Measurements from ENCODE around the gene SMIM44. TPM values are rescaled to one million over a fixed set of nuclear protein-coding genes. Genes with fewer than 3 reads are reported as not detected.

Gene SMIM44
- total RNA-seq, 1 donor from 2014 or later: not detected

DNA sequence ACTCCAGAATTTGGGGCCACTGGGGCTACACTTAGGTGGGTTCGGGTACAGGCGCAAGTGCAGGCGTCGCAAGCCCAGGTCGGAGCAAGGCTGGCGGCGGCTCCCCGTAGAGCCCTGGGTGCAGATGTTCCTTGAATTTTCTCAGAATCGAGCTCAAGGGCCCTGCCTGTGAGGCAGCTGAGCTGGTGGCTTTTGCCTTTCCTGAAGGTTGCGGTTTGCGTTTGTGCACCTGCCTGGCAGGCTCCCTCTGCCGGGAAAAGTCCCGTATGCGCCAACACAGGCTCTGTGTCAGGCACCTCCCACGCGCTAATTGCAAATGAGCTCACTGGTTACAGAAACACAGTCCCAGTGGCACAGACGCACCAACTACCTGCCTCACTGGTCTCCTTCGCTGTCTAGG is 11.3 kb upstream of the SMIM44 start:
- no peak overlapping the region for H3K27ac Mint-ChIP-seq (ENCODE audit: unreplicated experiment)

DNA sequence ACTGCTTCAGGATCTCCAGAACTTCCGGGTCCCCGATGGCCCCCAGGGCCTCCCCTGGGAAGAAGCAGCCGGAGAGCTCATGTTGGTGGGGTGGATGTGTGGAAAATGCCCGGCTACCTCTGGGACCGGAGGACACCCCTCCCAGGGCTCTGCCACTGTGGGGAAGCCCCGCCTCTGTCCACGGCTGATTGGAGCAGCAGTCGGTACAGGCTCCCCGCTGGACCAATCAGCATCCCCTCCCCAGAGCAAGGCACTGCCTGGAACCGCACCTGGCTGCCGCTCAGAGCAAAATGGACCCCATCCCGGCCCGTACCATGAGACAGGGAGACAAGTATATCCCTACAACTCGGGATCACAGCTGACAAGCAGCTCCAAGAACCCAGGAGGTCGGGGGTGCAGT is 10.8 kb upstream of the SMIM44 start:
- Mint-ChIP-seq H3K27me3 (ENCODE audit: unreplicated experiment) (no peaks in the 10 kb centered on the region), H3K27ac (ENCODE audit: unreplicated experiment) (no peak overlapping the region), H3K36me3 (ENCODE audit: unreplicated experiment) (no peaks in the 10 kb centered on the region), H3K9me3 (ENCODE audit: unreplicated experiment) (no peaks in the 10 kb centered on the region), H3K4me1 (ENCODE audit: low read depth, unreplicated experiment) (no peaks in the 10 kb centered on the region), H3K4me3 (ENCODE audit: unreplicated experiment) (no peak overlapping the region)
- peak; percentile 59 for DNase-seq
- TF ChIP-seq, protein P1, sequence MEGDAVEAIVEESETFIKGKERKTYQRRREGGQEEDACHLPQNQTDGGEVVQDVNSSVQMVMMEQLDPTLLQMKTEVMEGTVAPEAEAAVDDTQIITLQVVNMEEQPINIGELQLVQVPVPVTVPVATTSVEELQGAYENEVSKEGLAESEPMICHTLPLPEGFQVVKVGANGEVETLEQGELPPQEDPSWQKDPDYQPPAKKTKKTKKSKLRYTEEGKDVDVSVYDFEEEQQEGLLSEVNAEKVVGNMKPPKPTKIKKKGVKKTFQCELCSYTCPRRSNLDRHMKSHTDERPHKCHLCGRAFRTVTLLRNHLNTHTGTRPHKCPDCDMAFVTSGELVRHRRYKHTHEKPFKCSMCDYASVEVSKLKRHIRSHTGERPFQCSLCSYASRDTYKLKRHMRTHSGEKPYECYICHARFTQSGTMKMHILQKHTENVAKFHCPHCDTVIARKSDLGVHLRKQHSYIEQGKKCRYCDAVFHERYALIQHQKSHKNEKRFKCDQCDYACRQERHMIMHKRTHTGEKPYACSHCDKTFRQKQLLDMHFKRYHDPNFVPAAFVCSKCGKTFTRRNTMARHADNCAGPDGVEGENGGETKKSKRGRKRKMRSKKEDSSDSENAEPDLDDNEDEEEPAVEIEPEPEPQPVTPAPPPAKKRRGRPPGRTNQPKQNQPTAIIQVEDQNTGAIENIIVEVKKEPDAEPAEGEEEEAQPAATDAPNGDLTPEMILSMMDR (IDR thresholded peaks at IDR 0.05; ENCODE audit: partially characterized antibody, unreplicated experiment): no peak

More for the DNA sequence above, 11.3 kb upstream of the SMIM44 start:
- no peaks in the 10 kb centered on the region for H3K9me3 Mint-ChIP-seq (ENCODE audit: unreplicated experiment)
- H3K27me3 Mint-ChIP-seq (ENCODE audit: unreplicated experiment): no peaks in the 10 kb centered on the region
- no peak for DNase-seq
- H3K36me3 Mint-ChIP-seq (ENCODE audit: unreplicated experiment): no peaks in the 10 kb centered on the region
- no peak overlapping the region for H3K4me3 Mint-ChIP-seq (ENCODE audit: unreplicated experiment)
- TF ChIP-seq, protein P1 (IDR thresholded peaks at IDR 0.05; ENCODE audit: partially characterized antibody, unreplicated experiment): no peak
- no peaks in the 10 kb centered on the region for H3K4me1 Mint-ChIP-seq (ENCODE audit: low read depth, unreplicated experiment)

DNA sequence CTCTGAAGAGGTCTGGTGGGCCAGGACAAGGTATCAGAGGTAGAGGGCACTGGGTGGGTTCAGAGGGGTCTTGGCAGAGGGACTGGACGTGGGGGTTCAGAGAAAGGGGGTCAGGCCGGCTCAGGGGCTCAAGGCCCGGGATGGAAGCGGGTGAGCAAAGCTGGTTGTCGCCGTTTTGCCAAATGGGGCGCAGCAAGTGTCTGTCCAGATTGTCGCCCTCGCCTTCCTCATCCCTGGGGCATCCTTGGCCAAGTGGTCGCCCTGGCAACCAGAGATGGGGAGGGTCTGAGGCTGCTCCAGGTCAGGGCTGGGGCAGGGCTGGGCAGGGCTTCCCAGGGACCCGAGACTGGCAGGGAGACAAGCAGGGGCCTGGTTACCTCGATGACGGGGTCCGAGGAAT is 10.4 kb upstream of the SMIM44 start:
- DNase-seq: no peak
- H3K27ac Mint-ChIP-seq (ENCODE audit: unreplicated experiment): no peak overlapping the region
- H3K9me3 Mint-ChIP-seq (ENCODE audit: unreplicated experiment): no peaks in the 10 kb centered on the region

GRCh38 chr19:3492919-3493318 is 9.7 kb upstream of the SMIM44 start:
- TF ChIP-seq, protein P1 (IDR thresholded peaks at IDR 0.05; ENCODE audit: partially characterized antibody, unreplicated experiment): no peak
- H3K4me1 Mint-ChIP-seq (ENCODE audit: low read depth, unreplicated experiment): no peaks in the 10 kb centered on the region
- H3K9me3 Mint-ChIP-seq (ENCODE audit: unreplicated experiment): no peaks in the 10 kb centered on the region
- peaks cover 3% of the 10 kb centered on the region for H3K36me3 Mint-ChIP-seq (ENCODE audit: unreplicated experiment)
- H3K27me3 Mint-ChIP-seq (ENCODE audit: unreplicated experiment): no peaks in the 10 kb centered on the region
- H3K4me3 Mint-ChIP-seq (ENCODE audit: unreplicated experiment): no peak overlapping the region
- H3K27ac Mint-ChIP-seq (ENCODE audit: unreplicated experiment): no peak overlapping the region
- no peak for DNase-seq

More for the DNA sequence above, 10.4 kb upstream of the SMIM44 start:
- Mint-ChIP-seq H3K4me1 (ENCODE audit: low read depth, unreplicated experiment) (no peaks in the 10 kb centered on the region), H3K27me3 (ENCODE audit: unreplicated experiment) (no peaks in the 10 kb centered on the region), H3K4me3 (ENCODE audit: unreplicated experiment) (no peak overlapping the region), H3K36me3 (ENCODE audit: unreplicated experiment) (no peaks in the 10 kb centered on the region)
- TF ChIP-seq, protein P1 (IDR thresholded peaks at IDR 0.05; ENCODE audit: partially characterized antibody, unreplicated experiment): no peak

- Mint-ChIP-seq H3K27ac (ENCODE audit: unreplicated experiment) (no peak overlapping the region), H3K9me3 (ENCODE audit: unreplicated experiment) (no peaks in the 10 kb centered on the region), H3K27me3 (ENCODE audit: unreplicated experiment) (no peaks in the 10 kb centered on the region), H3K4me3 (ENCODE audit: unreplicated experiment) (no peak overlapping the region), H3K36me3 (ENCODE audit: unreplicated experiment) (peaks cover 5% of the 10 kb centered on the region), H3K4me1 (ENCODE audit: low read depth, unreplicated experiment) (no peaks in the 10 kb centered on the region)
- no peak for DNase-seq
- TF ChIP-seq, protein P1 (IDR thresholded peaks at IDR 0.05; ENCODE audit: partially characterized antibody, unreplicated experiment): no peak
Measured at GRCh38 chr19:3492131-3492839, 9.0 kb upstream of the SMIM44 start.
